HepG2 (cell line): ENCODE measurements around the gene SLC25A51. TPM values are rescaled to one million over a fixed set of nuclear protein-coding genes. Genes with fewer than 3 reads are reported as not detected.

ENCODE experiments used
- ATF6 ChIP-seq: sonication (generic); formaldehyde crosslinking; conservative IDR thresholded peaks from 2 replicates; pipeline ENCODE4 v1.4.0; 2020; ENCODE audit warnings: missing genetic modification reagents
- BCL3 ChIP-seq: sonication (generic); formaldehyde crosslinking; IDR thresholded peaks from 2 replicates; pipeline ENCODE4 v1.5.1; 2020; ENCODE audit warnings: mild to moderate bottlenecking, missing genetic modification reagents, moderate library complexity
- HCFC1 ChIP-seq: fragments of 150-350 bp; IDR thresholded peaks from 2 replicates; pipeline ENCODE4 v1.6.1; 2014; ENCODE audit warnings: low read depth, low read length
- MAX ChIP-seq: IDR thresholded peaks from 2 replicates; pipeline ENCODE4 v1.6.1; 2012; ENCODE audit warnings: inconsistent platforms
- NR2F1 ChIP-seq, 2 experiments: fragments of 450-650 bp in 1 of 2; formaldehyde crosslinking in 1 of 2; IDR thresholded peaks; 2 replicates each; pipeline versions ENCODE4 v1.5.0 to v1.6.1; 2016 to 2020; ENCODE audit warnings: mild to moderate bottlenecking in 1 of 2, missing compliant biosample characterization in 1 of 2, missing genetic modification reagents in 1 of 2, moderate library complexity in 1 of 2
- RBAK ChIP-seq: sonication (generic); formaldehyde crosslinking; IDR thresholded peaks from 2 replicates; pipeline ENCODE4 v1.5.1; 2020; ENCODE audit warnings: mild to moderate bottlenecking, missing genetic modification reagents
- ZBTB46 ChIP-seq: sonication (generic); formaldehyde crosslinking; IDR thresholded peaks from 2 replicates; pipeline ENCODE4 v1.4.0; 2020; ENCODE audit warnings: mild to moderate bottlenecking, missing genetic modification reagents, borderline replicate concordance
- ZNF557 ChIP-seq: sonication (generic); formaldehyde crosslinking; IDR thresholded peaks from 2 replicates; pipeline ENCODE4 v1.4.0; 2020; ENCODE audit warnings: missing genetic modification reagents
- ZNF691 ChIP-seq: sonication (generic); formaldehyde crosslinking; IDR thresholded peaks from 2 replicates; pipeline ENCODE4 v1.4.0; 2020; ENCODE audit warnings: missing genetic modification reagents, low read depth, mild to moderate bottlenecking, borderline replicate concordance
- ZUFSP ChIP-seq: sonication (generic); formaldehyde crosslinking; IDR thresholded peaks from 2 replicates; pipeline ENCODE4 v1.9.0; 2021; ENCODE audit warnings: missing genetic modification reagents, mild to moderate bottlenecking, borderline replicate concordance
- polyA plus RNA-seq, 8 experiments: library from polyadenylated mRNA; depleted of rRNA in 3 of 8; stranded (reverse) in 7 of 8; unstranded in 1 of 8; fragments of >200 nt; fragmentation: Illumina TruSeq in 4 of 8; extraction: Trizol in 4 of 8; gene quantifications; 2 replicates each; pipeline versions ENCODE4 v1.2.1 to v1.2.3, GENCODE V29; 2011 to 2016; ENCODE audit warnings: low read depth in 4 of 8, missing spikeins in 1 of 8, mixed read lengths in 1 of 8; ENCODE audit not compliant: insufficient read depth in 1 of 8
- total RNA-seq, 5 experiments: library from RNA; depleted of rRNA; stranded (reverse); fragments of >200 nt; fragmentation: Illumina TruSeq; extraction: Trizol; gene quantifications; 2 replicates each; pipeline ENCODE4 v1.2.3, GENCODE V29; 2016; ENCODE audit warnings: low read depth in 1 of 5

Gene SLC25A51
- total and polyA plus RNA-seq, 2 of the 13 experiments (the other 11 are each of a cell fraction or from before 2014, with no cell fraction given), result 14.6 to 37.7 TPM

GRCh38 chr9:37876376-37876775 lies 27.6 kb downstream of the SLC25A51 start (continued):
- no peak for TF ChIP-seq ZBTB46 (CRISPR knock-in tag)
- no peak for TF ChIP-seq BCL3 (CRISPR knock-in tag)
- no peak for TF ChIP-seq RBAK (CRISPR knock-in tag)
- TF ChIP-seq MAX, result no peak
- TF ChIP-seq ZNF557 (CRISPR knock-in tag), result no peak
- no peak for TF ChIP-seq HCFC1
- no peak for TF ChIP-seq ZUFSP (CRISPR knock-in tag)
- no peak for TF ChIP-seq ZNF691
- no peak for TF ChIP-seq NR2F1 (CRISPR knock-in tag; IDR thresholded peaks at IDR 0.05)
- no peak for TF ChIP-seq ATF6 (CRISPR knock-in tag)
